ENCODE data around the gene PICALM. TPM values are rescaled to one million over a fixed set of nuclear protein-coding genes. Genes with fewer than 3 reads are reported as not detected.

Gene PICALM
- total RNA-seq, 2 donors from 2014 or later, result 116 to 162 TPM

DNA sequence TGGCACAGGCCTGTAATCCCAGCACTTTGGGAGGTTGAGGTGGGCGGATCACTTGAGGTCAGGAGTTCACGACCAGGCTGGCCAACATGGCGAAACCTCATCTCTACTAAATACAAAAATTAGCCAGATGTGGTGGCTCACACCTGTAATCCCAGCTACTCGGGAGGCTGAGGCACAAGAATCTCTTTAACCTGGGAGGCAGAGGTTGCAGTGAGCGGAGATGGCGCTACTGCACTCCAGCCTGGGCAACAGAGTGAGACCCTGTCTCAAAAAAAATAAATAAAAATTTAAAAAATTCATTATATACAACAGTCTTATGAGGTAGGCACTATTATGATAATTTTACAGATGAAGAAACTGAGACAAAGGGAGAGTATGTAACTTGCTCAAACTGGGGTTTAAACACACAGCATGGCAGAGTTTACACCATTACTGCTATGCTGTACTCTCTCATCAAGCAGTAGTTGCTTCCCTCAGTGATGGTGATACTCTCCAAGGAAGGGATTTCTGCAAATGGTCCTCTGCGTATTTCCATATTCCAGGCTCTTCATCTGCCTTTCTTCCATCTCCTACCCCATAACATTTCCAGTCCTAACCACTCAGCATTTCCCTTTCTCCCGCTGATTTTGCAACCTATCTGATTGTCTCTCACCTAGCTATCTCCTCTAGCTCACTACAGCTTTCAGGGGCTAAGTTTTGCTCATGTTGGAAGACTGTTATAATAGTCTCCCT is 118.4 kb downstream of the PICALM start:
- no peak for DNase-seq
- intact Hi-C loops (cut with DNase I), result no loop called here
- TF ChIP-seq, protein P1, sequence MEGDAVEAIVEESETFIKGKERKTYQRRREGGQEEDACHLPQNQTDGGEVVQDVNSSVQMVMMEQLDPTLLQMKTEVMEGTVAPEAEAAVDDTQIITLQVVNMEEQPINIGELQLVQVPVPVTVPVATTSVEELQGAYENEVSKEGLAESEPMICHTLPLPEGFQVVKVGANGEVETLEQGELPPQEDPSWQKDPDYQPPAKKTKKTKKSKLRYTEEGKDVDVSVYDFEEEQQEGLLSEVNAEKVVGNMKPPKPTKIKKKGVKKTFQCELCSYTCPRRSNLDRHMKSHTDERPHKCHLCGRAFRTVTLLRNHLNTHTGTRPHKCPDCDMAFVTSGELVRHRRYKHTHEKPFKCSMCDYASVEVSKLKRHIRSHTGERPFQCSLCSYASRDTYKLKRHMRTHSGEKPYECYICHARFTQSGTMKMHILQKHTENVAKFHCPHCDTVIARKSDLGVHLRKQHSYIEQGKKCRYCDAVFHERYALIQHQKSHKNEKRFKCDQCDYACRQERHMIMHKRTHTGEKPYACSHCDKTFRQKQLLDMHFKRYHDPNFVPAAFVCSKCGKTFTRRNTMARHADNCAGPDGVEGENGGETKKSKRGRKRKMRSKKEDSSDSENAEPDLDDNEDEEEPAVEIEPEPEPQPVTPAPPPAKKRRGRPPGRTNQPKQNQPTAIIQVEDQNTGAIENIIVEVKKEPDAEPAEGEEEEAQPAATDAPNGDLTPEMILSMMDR (IDR thresholded peaks at IDR 0.05), result no peak

DNA sequence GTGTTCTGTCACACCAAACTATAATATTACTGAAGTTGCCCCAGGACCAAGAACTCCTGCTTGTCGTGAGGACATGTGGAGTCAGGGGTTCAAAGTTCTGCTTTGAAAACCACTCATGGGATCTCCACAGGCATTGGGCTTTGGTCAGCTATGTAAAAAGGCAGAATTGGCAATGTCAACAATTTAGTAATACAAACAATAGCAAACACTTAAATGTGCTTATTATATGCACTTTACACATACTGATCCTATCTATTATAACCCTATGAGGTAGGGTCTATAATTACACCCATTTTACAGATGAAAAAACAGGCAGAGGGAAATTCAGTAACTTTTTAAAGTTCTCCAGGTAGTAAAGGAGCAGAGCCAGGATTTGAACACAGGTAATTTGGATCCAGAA is 119.1 kb downstream of the PICALM start:
- Histone ChIP-seq H3K27ac (no peak overlapping the region), H3K4me3 (no peak overlapping the region), H3K27me3 (no peaks in the 10 kb centered on the region), H3K36me3 (no peaks in the 10 kb centered on the region), H3K4me1 (no peaks in the 10 kb centered on the region), H3K9ac (ENCODE audit: low read depth in 2 of 2, low read length in 2 of 2) (no peak overlapping the region), H3K9me3 (no peaks in the 10 kb centered on the region)
- DNase-seq, result no peak
- TF ChIP-seq, protein P1 (IDR thresholded peaks at IDR 0.05), result no peak
- intact Hi-C loops (cut with DNase I), result no loop called here

More for the DNA sequence above, 118.4 kb downstream of the PICALM start:
- Histone ChIP-seq H3K27me3 (no peaks in the 10 kb centered on the region), H3K27ac (no peak overlapping the region), H3K9me3 (no peaks in the 10 kb centered on the region), H3K9ac (ENCODE audit: low read depth in 2 of 2, low read length in 2 of 2) (no peak overlapping the region), H3K36me3 (no peaks in the 10 kb centered on the region), H3K4me1 (no peaks in the 10 kb centered on the region), H3K4me3 (no peak overlapping the region)

DNA sequence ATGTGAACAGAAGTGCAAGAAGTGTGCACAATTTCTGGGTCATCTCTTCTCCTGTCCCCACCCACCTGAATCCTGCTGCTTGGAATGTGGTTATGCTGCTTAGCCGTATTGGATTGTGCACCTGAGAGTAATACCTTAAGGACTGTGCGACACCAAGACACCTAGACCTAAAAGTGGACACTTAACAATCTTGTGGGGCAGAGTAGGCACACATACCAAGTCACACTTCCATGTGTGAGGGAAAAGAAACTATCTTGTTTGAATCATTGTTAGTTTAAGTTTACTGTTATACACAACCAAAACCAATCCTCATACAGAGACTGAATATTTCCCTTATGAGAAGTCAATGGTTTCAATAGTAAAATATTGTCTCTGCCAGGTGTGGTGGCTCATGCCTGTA is 120.0 kb downstream of the PICALM start:
- Histone ChIP-seq H3K36me3 (no peaks in the 10 kb centered on the region), H3K4me1 (no peaks in the 10 kb centered on the region), H3K4me3 (no peak overlapping the region), H3K9me3 (no peaks in the 10 kb centered on the region), H3K9ac (ENCODE audit: low read depth in 2 of 2, low read length in 2 of 2) (no peak overlapping the region), H3K27me3 (no peaks in the 10 kb centered on the region), H3K27ac (no peak overlapping the region)
- intact Hi-C loops (cut with DNase I), result no loop called here
- DNase-seq, result no peak
- TF ChIP-seq, protein P1 (IDR thresholded peaks at IDR 0.05), result no peak

DNA sequence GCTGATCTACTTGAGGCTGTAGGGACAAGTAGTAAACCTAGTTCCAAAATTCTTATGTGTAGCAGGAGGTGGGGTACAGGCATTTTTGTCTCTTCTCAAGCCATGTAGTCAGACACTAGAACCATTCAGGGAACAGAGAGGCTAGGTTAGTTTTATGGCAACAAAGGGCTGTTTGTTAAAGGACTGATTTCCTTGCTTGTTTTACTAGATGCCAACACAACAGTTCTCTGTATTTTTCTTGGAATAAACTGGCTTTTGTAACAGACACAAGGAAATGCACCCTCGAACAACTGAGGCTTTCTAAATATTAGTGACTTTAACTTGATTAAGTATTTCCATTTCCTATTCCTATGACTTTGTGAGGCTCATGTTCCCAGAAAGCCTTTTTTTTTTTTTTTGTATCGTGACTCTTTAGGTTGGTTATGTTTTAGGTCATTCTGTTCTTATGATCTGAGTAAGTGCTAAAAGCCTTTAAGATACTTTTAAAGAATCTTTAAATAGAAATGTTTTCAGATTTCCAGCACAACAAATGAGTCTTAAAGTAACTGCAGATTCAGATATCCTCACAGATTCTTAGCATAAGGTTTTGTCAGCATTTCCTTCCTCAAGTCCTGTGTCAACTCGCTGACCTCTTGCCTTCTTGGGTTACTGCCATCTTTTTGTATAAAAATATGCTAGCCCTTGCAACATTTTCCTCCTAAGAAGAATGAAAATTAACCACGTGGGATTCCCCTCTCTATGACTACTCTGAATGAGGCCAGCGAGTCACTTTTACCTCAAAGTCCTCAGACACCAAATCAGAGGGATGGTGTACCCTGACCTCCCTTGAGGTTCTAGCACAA is 121.2 kb downstream of the PICALM start:
- intact Hi-C loops (cut with DNase I), result no loop called here
- no peak for DNase-seq
- no peak overlapping the region for H3K27ac ChIP-seq
- H3K9me3 ChIP-seq, result no peaks in the 10 kb centered on the region
- H3K4me1 ChIP-seq, result no peaks in the 10 kb centered on the region
- no peaks in the 10 kb centered on the region for H3K36me3 ChIP-seq
- TF ChIP-seq, protein P1 (IDR thresholded peaks at IDR 0.05), result no peak
- H3K27me3 ChIP-seq, result no peaks in the 10 kb centered on the region
- H3K9ac ChIP-seq (ENCODE audit: low read depth in 2 of 2, low read length in 2 of 2), result no peak overlapping the region
- H3K4me3 ChIP-seq, result no peak overlapping the region

DNA sequence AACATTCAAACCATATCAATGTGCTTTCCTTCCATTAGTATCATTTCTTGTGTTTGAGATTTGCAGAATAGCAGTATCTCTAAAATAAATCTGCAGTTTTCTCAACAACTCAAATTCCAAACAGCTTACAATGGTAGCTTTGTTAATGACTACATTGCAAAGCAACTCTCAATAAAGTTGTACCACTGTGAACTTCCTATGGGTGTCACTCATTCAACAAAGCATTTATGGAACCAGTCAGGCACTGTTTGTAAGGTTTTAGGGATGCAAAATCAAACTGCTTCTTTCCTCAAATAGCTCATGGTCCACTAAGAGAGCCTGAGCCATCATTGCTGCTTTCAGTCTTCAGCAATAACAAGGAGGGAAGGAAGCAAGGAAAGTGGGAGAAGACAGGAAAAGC is 122.7 kb downstream of the PICALM start:
- DNase-seq, result no peak
- no peak overlapping the region for H3K27ac ChIP-seq
- TF ChIP-seq, protein P1 (IDR thresholded peaks at IDR 0.05), result no peak
- H3K27me3 ChIP-seq, result no peaks in the 10 kb centered on the region
- no peaks in the 10 kb centered on the region for H3K4me1 ChIP-seq
- H3K9ac ChIP-seq (ENCODE audit: low read depth in 2 of 2, low read length in 2 of 2), result no peak overlapping the region
- H3K9me3 ChIP-seq, result no peaks in the 10 kb centered on the region
- no peak overlapping the region for H3K4me3 ChIP-seq
- intact Hi-C loops (cut with DNase I), result no loop called here
- no peaks in the 10 kb centered on the region for H3K36me3 ChIP-seq

Data from colonic mucosa (tissue), 4 donors.